MM.1S (cell line): ENCODE data around the gene CXCL3.
"Not testable (repeated sequence)": the region's sequence is repeated elsewhere in the genome, so short reads cannot be mapped to it uniquely, and the experiment has no call there.

ENCODE experiments used
- DNase-seq: peaks from one replicate; pipeline ENCODE4 v3.0.0-alpha.2; 2015
- H2AFZ ChIP-seq: fragments of 300-600 bp; sonication (generic); 2 replicates; pipeline ENCODE4 v1.6.0; 2016; ENCODE audit warnings: antibody characterized with exemption, low read length
- H3F3A ChIP-seq: fragments of 300-600 bp; sonication (generic); 2 replicates; pipeline ENCODE4 v1.6.1; 2016; ENCODE audit warnings: mild to moderate bottlenecking, antibody characterized with exemption, low read length, moderate library complexity, mixed read lengths; ENCODE audit not compliant: insufficient read depth
- H3K27ac ChIP-seq: fragments of 300-600 bp; sonication (generic); 2 replicates; pipeline ENCODE4 v1.5.1; 2016; ENCODE audit warnings: mild to moderate bottlenecking, low read length
- H3K27me3 ChIP-seq: fragments of 300-600 bp; sonication (generic); replicated peaks from 2 replicates; pipeline ENCODE4 v1.6.0; 2016; ENCODE audit warnings: low read length; ENCODE audit not compliant: insufficient read depth
- H3K36me3 ChIP-seq: fragments of 300-600 bp; sonication (generic); replicated peaks from 2 replicates; pipeline ENCODE4 v1.6.1; 2016; ENCODE audit warnings: mild to moderate bottlenecking, low read length, mixed read lengths; ENCODE audit not compliant: insufficient read depth
- H3K4me1 ChIP-seq: fragments of 300-600 bp; sonication (generic); 2 replicates; pipeline ENCODE4 v1.6.1; 2016; ENCODE audit warnings: low read length, mixed read lengths
- H3K4me2 ChIP-seq: fragments of 300-600 bp; sonication (generic); 2 replicates; pipeline ENCODE4 v1.6.0; 2016; ENCODE audit warnings: low read depth, low read length
- H3K4me3 ChIP-seq: fragments of 300-600 bp; sonication (generic); 2 replicates; pipeline ENCODE4 v1.5.1; 2016; ENCODE audit warnings: low read length, mixed read lengths
- H3K79me2 ChIP-seq: fragments of 300-600 bp; sonication (generic); 2 replicates; pipeline ENCODE4 v1.6.1; 2016; ENCODE audit warnings: mixed run types, low read length, mixed read lengths
- H3K9ac ChIP-seq: fragments of 300-600 bp; sonication (generic); 2 replicates; pipeline ENCODE4 v1.6.1; 2016; ENCODE audit warnings: low read length, mixed read lengths
- H3K9me2 ChIP-seq: fragments of 300-600 bp; sonication (generic); replicated peaks from 2 replicates; pipeline ENCODE4 v1.6.1; 2016; ENCODE audit warnings: mild to moderate bottlenecking, low read length, mixed read lengths; ENCODE audit not compliant: insufficient read depth
- H3K9me3 ChIP-seq: fragments of 300-600 bp; sonication (generic); replicated peaks from 2 replicates; pipeline ENCODE4 v1.6.1; 2016; ENCODE audit warnings: mild to moderate bottlenecking, low read length, mixed read lengths; ENCODE audit not compliant: insufficient read depth
- H4K20me1 ChIP-seq: fragments of 300-600 bp; sonication (generic); 2 replicates; pipeline ENCODE4 v1.6.1; 2016; ENCODE audit warnings: mild to moderate bottlenecking, low read length, moderate library complexity, mixed read lengths; ENCODE audit not compliant: insufficient read depth
- CTCF ChIP-seq: fragments of 300-600 bp; sonication (generic); IDR thresholded peaks from 2 replicates; pipeline ENCODE4 v1.5.1; 2016; ENCODE audit warnings: antibody characterized with exemption, low read length, mixed read lengths
- EZH2 ChIP-seq: fragments of 300-600 bp; sonication (generic); optimal IDR thresholded peaks from 2 replicates; pipeline ENCODE3; 2017; ENCODE audit warnings: low read depth, mild to moderate bottlenecking, antibody characterized with exemption, low read length, mixed read lengths
- EZH2phosphoT487 ChIP-seq: fragments of 300-600 bp; sonication (generic); IDR thresholded peaks from 2 replicates; pipeline ENCODE4 v1.6.1; 2018; ENCODE audit warnings: antibody characterized with exemption, low read length

Gene CXCL3

DNA sequence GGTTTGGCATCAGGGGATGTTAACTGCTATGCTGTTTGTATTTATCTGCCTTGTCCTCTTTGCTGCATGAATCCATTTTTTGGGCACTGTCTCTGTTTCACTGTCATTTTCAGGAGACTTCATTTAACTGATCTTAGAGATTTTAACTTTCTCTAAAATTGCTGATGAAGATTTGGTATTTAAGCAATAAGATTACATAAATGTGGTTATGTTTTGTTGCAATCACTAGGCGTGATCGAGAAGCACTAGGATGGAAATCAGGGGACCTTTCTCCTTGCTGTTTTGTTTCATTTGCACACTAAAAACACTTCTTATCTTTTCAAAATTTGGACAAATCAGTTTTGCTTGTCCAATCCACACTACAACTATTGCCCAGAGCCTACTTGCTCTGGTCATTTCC is 45.1 kb upstream of the CXCL3 start:
- DNase-seq: no peak
- Histone ChIP-seq H3K4me1 (no peaks in the 10 kb centered on the region), H3K36me3 (no peaks in the 10 kb centered on the region), H3K27me3 (no peaks in the 10 kb centered on the region), H3K9ac (no peak overlapping the region), H3K4me2 (no peak overlapping the region), H3K79me2 (no peaks in the 10 kb centered on the region), H3K9me3 (no peaks in the 10 kb centered on the region), H2AFZ (no peak overlapping the region), H3K27ac (no peak overlapping the region), H3F3A (no peaks in the 10 kb centered on the region), H3K9me2 (no peaks in the 10 kb centered on the region), H3K4me3 (no peak overlapping the region), H4K20me1 (no peaks in the 10 kb centered on the region)
- TF ChIP-seq EZH2 (no peak), CTCF (no peak), EZH2phosphoT487 (no peak)

DNA sequence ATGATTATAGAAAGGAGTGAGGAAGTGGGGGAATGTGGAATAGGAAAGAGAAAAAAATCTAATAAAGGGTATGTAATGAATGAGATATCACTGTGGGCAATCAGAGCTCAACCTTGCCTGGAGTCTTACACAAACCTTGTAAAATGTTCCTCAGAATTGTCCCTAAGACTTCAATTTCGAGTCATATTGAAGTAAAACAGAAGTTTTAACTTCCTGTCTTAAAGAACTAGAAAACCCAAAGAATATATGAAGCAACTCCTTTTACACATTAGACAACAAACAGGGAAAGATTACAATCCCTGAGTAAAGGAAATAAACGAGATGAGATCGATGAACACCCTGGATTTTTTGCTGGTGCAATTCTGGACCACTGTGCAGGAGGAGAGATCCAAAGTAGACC is 42.5 kb upstream of the CXCL3 start:
- no peaks in the 10 kb centered on the region for H3K9me2 ChIP-seq
- no peaks in the 10 kb centered on the region for H3K79me2 ChIP-seq
- no peaks in the 10 kb centered on the region for H3K36me3 ChIP-seq
- no peaks in the 10 kb centered on the region for H3K4me1 ChIP-seq
- no peak overlapping the region for H3K27ac ChIP-seq
- no peaks in the 10 kb centered on the region for H4K20me1 ChIP-seq
- H3F3A ChIP-seq: no peaks in the 10 kb centered on the region
- no peak overlapping the region for H3K4me3 ChIP-seq
- DNase-seq: no peak
- no peak for TF ChIP-seq EZH2
- TF ChIP-seq EZH2phosphoT487: no peak
- no peak for TF ChIP-seq CTCF
- no peaks in the 10 kb centered on the region for H3K9me3 ChIP-seq
- no peak overlapping the region for H3K9ac ChIP-seq
- H2AFZ ChIP-seq: no peak overlapping the region
- H3K27me3 ChIP-seq: no peaks in the 10 kb centered on the region
- no peak overlapping the region for H3K4me2 ChIP-seq

DNA sequence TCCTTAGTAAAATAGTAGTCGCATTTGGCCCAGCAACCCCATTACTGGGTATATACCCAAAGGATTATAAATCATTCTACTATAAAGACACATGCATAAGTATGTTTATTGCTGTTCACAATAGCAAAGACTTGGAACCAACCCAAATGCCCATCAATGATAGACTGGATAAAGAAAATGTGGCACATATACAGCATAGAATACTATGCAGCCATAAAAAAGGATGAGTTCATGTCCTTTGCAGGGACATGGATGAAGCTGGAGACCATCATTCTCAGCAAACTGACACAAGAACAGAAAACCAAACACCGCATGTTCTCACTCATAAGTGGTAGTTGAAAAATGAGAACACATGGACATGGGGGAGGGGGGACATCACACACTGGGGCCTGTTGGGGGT is 41.9 kb upstream of the CXCL3 start:
- H3K36me3 ChIP-seq, DNase-seq, H3K4me1 ChIP-seq, H3F3A ChIP-seq, H3K4me3 ChIP-seq, H4K20me1 ChIP-seq, H3K27me3 ChIP-seq, H3K9ac ChIP-seq, H3K27ac ChIP-seq, H3K9me2 ChIP-seq, H3K79me2 ChIP-seq, H3K9me3 ChIP-seq, H3K4me2 ChIP-seq, H2AFZ ChIP-seq: not testable (repeated sequence)

GRCh38 chr4:74079024-74079423 is 40.5 kb upstream of the CXCL3 start:
- not testable (repeated sequence) for DNase-seq, H3K9me3 ChIP-seq, H3K4me1 ChIP-seq, H3K4me2 ChIP-seq, H3F3A ChIP-seq, H4K20me1 ChIP-seq, H3K79me2 ChIP-seq, H3K27ac ChIP-seq, H3K9me2 ChIP-seq, H3K36me3 ChIP-seq, H3K4me3 ChIP-seq, H3K27me3 ChIP-seq, H2AFZ ChIP-seq, H3K9ac ChIP-seq
